Stimulated activated naive CD4-positive, alpha-beta T cell treated with Interleukin-2 at 50 U/mL for 16 hours (primary cell): ENCODE measurements around the gene AKAP6.

Experiments
- DNase-seq: peaks from one replicate; lab custom pipeline; 2025; lab: John Stamatoyannopoulos, UW

Gene AKAP6, protein sequence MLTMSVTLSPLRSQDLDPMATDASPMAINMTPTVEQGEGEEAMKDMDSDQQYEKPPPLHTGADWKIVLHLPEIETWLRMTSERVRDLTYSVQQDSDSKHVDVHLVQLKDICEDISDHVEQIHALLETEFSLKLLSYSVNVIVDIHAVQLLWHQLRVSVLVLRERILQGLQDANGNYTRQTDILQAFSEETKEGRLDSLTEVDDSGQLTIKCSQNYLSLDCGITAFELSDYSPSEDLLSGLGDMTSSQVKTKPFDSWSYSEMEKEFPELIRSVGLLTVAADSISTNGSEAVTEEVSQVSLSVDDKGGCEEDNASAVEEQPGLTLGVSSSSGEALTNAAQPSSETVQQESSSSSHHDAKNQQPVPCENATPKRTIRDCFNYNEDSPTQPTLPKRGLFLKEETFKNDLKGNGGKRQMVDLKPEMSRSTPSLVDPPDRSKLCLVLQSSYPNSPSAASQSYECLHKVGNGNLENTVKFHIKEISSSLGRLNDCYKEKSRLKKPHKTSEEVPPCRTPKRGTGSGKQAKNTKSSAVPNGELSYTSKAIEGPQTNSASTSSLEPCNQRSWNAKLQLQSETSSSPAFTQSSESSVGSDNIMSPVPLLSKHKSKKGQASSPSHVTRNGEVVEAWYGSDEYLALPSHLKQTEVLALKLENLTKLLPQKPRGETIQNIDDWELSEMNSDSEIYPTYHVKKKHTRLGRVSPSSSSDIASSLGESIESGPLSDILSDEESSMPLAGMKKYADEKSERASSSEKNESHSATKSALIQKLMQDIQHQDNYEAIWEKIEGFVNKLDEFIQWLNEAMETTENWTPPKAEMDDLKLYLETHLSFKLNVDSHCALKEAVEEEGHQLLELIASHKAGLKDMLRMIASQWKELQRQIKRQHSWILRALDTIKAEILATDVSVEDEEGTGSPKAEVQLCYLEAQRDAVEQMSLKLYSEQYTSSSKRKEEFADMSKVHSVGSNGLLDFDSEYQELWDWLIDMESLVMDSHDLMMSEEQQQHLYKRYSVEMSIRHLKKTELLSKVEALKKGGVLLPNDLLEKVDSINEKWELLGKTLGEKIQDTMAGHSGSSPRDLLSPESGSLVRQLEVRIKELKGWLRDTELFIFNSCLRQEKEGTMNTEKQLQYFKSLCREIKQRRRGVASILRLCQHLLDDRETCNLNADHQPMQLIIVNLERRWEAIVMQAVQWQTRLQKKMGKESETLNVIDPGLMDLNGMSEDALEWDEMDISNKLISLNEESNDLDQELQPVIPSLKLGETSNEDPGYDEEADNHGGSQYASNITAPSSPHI (N-terminal part only)

DNA sequence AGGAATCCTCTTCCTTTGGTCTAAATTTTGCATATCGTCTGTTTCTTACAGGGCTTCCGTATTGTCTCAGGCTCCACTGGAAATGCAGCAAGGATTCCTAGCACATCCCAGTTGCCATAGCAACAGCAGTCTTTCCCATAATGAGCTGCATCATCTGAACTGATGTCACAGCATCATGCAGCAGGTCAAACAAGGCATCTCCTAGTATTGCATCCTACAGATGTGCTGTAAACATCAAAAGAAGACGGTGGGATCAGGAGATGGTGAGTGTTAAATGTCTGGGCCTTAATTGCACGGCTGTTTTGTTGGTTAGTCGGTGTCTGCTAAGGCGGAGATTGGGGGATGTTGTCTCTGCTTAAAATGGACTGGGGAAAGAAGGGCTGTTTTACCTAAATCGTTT, at the start of gene AKAP6:
Gene AKAP6, plus strand, starts transcription at position 153 of the 400 bp plus-strand sequence. CDS start 104,196 bp downstream, outside the sequence.
- DNase-seq = no peak

DNA sequence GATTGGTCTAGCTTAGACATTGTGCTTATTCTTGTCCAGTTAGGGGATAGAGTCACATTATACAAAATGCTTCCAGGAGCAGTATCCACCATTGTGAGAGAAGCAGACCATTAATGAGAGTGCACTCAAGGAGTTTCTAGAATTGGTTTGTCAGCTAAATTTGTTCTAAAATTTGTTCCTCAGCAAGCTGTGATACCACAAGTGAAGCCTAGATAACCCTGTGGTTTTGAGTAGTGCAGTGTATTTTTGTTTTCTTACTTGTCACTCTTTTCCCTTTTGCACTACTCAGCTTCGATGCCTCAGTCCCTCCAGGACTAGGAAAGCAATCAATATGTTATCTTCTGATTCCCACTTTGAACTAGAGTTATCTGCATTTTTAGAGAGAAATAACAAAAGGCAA, 42.5 kb upstream of the AKAP6 start:
- DNase-seq = no peak

DNA sequence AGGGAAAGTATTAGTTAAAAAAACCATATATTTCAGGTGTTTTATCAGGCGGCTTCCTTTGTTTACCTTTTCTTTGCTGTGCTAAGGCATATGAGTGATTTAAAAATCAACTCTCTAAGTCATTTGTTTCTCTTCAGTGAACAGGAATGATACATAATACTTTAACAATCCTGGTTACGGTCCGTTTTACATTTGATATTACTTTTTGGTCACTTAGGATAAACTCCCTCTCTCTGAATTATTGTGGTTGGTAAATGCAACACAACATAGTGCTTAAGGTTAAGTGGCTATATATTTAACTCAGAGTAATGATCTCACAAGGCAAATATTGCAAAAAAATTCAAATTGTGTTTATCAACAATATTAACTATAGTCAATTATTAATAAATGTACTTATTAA, 32.7 kb upstream of the AKAP6 start:
- no peak for DNase-seq

DNA sequence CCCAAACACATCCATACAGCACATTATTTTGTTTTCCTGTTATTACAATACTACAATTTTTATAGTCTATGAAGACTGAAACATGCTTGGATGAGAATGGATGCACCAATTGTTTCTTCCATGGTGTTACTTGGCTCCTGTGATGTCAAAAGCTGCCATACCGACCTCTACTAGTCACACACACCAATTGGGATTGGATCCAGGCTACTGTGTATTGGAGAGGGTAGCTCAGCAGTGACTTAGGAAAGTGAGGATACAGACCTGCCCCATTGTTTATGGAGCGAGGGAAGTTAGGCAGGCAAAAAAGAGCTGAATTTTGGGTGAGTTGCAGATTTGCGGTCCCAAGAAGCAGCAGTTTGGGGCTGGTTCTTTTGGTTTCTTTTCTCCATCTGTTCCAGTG, 30.8 kb upstream of the AKAP6 start:
- no peak for DNase-seq

DNA sequence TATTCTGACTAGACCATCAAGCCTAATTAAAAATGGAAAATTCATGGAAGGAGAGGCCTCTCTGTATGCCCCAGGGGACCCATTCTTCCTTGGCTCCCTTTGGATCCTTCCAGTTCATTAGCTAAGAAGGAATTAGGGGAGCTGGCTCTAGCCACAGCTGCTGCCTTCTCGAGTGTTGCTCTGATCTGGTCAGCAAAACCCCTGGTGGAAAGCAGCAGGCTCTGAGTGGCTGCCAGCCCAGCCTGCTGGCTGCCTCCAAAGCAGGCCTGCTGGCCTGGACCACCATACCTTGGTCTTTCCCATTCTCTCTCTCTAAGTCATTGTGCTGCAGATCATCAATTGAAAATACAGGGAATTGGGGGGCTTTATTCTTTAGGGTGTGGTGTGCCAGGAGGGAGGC, 29.0 kb upstream of the AKAP6 start:
- no peak for DNase-seq

DNA sequence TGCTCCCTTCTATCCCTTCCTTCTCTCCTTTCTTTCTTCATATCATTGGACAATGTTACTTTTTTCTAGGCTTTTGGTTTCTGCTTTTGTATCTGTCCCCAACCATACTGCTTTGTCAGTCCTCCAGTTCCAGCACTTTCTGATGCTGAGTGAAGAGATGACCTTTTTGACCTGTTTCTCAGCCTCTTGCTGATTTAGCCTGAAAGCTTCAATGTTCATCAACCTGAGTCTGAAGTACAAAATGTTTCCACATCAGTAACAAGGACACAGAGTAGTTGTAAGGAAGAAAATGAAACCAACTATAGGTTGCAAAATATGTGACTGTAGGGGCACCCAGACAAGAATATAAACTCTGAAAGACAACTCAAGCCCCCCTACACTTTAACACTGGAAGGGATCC, 25.2 kb upstream of the AKAP6 start:
- DNase-seq = no peak

DNA sequence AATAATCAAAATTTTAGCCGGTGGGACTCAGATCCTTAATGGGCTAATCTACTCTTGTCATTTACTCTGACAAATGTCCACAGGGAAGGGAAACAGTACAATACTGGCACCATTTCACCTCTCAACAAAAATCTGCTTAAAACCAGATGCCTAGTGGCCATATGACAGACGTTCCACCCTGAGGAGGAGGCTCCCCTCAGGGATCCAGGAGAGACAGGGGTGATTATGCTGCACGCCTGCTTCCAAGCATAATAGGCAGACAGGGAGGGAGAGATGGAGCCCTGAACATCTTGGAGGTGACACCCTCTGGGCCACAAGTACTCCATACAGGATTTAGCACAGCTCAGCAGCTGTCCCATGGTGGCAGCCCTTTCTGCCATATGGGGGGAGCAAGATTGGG, 24.8 kb upstream of the AKAP6 start:
- no peak for DNase-seq

DNA sequence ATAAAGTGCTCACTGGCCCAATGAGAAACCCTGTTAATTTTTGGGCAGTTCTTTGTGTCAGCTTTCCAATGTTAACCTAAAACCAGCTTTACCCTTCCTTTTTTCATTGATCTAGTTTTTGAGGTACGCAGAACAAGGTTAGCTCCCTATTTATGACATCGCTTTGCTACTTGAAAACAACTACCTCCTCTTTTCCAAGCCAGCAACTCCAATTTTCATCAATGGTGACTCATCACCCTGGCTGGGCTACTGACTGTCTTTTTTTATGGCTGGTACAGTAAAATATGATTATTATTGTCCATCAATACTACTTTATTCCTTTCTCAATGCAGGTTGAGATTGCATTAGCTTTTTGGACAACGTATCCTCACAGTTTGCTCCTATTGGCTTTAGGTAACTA, 22.5 kb upstream of the AKAP6 start:
- DNase-seq = no peak

DNA sequence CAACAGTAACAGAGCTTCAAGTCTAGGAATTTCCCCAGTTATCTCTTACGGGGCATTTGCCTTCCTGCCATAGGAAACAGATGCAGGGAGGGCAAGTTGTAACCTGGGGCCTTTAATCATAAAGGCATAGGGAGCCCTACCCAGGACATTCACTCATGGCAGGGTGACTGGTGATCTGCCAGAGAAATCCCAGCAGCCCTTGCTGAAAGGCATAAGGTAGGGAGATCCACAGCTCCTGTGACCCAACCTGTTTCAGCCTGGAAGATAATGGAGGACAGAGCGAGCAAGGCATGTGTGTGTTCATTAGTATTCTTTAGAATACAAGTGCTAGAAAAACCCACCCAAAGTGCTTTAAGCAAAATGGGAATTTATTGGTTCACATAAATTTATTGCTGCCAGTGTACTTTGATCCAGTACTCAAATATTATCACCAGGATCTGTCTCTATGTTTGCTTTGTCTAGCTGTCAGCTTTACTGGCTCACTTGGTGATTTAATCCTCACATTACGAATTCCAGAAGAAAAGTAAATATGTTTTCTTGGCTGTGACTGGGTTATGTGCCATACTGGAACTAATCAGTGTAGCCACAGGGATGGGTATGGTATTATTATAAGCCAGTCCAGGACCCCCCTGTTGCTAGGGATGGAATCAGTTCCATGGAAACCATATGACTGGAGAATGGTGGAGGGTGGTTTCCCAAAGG, 21.1 kb upstream of the AKAP6 start:
- DNase-seq = no peak

DNA sequence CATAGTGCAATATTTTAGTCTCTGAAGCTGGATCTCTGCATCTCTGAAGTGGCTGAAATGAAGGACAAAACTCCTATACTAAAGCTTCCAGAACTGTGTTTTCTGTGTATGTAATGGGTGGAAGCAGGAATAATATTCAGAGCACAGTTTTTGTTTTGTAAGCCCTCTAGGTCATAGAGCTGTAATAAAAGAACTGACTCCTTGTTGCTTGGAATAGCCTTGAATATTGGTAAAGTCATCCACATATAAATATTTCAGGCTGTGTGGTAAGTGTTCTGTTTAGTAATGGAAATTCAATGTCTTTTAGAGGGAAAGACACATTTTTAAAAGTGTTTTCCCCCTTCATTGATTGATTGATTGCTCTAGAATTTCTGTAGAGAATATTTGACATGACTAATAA, 18.2 kb upstream of the AKAP6 start:
- DNase-seq = no peak

DNA sequence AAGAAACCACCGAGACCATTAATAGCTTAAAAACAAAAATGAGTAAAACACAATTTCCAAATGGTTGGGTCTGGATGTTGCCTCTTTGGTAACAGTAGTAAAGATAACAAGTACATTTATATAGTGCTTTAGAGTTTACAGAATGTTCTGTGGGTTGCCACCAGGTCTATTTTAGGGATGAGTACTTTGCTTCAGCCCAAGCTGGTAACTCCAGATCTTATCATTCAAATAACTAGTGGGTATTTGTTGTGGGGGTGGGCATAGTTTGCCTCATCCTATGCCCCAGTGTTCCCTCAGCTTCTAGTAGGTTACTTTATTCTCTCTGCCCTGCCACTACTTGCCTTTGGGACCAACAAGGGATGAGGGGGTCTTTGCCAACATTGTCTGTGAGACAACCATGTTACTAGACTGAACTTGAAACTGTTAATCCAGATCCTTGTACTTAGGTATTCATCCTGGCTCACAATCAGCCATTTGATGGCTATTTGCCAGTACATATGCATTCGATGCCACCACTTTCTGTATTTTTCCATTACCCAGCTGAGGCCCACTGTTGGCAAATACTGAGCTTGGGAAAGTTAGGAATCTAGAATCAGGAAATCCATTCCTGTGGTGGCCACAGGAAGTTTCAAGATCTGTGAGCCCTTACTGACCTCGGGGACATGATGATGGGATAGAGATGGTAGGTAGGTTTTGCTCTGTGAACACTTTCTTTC, 17.6 kb upstream of the AKAP6 start:
- DNase-seq = no peak

DNA sequence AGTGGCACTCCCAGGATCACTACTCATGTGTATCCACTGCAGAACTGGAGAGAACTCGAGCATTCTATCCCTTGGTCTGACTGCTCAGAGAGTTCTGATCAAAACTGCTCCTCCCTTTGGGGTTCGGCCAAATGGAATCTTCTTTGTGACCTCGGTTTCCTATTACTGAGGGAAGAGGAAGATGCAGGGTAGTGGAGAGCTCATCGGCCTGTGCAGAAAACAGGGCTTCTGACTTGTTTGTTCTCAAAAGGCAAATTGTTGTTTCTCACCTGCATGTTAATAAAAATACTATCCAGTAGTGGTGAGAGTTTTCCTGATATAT, 17.1 kb upstream of the AKAP6 start:
- DNase-seq = no peak

DNA sequence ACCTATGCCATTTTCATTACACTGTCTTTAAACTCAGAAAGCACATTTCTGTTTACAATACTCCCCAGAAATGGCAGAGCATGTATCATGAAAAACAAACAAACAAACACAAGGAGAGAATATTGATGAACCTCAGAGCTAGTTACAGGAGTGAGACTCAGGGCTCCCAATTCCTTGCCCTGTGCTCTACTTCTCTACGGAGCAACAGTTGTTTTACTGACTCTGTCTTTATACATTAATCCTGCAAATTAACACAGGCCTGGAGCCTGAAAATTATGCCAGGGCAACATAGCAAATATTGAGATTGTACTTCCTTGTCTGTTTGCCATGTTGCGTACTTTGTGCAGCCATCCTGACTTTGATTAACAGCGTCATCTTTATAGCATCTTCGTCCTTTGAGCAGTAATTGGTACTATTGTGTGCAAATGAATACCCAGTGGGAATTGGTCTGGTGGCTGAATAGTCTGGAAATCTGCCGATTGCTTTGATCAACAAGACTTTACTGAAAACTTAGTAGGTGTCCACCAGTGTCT, 15.2 kb upstream of the AKAP6 start:
- no peak for DNase-seq

DNA sequence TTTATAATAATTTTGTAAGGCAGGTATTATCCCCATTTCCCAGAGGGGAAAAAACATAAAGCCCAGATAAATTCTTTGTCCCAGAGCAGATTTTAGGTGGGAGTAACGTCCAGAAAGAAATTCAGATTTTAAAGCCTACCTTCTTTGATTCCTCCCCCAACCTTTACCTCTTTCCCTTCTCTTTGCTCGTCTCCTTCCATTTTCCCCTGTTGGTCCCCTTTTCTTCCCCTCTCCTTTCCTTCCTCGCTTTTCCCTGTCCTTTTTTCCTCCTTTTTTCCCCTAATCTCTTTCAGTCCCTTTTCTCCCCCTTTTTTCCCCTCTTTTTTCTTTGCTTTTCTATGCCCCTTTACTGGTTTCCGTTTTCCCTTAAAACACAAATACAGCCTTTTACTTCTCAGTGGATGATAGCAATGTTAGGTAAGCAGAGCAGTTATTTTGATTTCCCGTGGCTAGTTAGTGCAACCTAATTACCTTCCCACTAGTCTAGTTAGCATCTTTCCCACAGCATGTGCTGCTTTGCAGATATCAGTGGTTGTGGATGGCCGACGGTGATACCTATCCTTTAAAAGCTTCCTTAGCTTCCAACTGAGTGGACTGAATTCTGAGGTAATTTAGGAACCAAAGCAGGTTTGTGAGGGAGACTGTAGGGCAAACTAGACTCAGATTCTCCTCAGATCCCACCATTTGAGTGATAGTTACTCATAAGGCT, 10.9 kb upstream of the AKAP6 start:
- no peak for DNase-seq

DNA sequence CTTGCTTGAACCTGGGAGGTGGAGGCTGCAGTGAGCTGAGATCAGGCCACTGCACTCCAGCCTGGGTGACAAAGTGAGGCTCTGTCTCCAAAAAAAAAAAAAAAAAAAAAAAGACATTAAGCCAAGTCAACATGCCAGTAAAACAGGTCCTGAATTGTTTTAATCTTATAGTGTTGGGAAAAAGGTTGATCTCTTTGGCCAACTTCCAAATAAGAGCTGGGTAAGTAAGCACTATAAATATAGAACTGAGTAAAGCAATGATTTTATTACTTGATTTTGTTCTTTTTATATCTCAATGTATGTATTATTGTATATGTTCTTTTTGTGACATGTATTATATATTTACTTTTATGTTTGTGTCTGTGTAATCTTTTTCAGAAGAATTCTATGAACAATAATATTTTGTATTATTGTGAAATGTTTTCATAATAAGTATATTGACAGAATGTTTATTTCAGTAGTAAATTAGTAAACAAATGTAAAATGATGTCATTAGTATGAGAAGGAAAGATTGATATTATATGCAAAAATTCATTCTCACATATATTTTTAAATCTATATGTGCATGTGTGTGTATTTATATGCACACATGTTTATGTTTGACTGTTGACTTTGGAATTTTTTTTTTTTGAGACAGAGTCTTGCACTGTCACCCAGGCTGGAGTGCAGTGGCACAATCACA, 9.6 kb upstream of the AKAP6 start:
- no peak for DNase-seq

DNA sequence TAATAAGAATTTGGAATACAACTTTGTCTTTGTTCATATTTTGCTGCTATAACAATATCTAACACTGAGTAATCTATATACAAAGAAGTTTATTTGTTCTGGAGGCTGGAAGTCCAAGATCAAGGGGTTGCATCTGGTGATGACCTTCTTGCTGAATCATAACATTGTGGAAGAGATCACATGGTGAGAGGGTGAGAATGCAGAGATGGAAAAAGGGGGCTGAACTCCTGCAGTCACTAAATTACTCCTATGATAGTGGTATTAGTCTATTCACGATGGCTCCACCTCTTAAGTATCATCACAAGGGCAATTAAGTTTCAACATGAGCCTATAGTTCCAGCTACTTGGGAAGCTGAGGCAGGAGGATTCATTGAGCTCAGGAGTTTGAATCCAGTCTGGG, 4.5 kb upstream of the AKAP6 start:
- no peak for DNase-seq

DNA sequence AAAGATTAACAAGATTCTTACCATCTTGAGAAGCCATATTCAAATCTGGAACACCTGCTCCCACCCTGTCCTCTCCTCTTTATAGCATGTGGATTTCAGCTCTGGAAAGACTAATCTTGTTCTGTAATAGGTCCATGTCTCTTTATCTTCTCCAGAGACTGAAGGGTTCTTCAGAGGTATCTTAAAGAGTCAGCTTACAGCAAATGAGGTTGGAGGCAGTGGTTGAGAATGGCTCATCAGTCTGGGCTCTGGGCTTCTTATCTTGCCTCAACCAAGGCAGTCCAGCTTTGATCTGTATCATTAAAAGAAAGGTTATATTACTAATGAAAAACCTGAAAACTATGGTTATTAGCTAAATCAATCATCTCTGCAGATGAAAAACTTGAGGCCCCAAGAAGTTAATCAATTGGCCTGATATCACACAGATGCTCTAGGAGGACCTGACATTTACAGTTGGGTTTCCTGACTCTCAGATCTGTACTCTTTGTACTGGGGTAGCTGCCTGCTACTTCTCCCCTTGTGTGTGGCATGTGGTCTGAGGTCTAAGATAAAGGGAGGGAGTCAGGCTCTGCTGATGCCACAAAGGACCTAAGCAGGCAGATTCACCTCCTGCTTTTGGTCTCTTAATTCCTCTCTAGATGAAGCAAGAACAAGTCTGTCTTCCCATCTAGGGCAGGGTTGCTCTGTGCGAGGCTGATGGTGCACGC, 1.7 kb upstream of the AKAP6 start:
- DNase-seq = no peak

DNA sequence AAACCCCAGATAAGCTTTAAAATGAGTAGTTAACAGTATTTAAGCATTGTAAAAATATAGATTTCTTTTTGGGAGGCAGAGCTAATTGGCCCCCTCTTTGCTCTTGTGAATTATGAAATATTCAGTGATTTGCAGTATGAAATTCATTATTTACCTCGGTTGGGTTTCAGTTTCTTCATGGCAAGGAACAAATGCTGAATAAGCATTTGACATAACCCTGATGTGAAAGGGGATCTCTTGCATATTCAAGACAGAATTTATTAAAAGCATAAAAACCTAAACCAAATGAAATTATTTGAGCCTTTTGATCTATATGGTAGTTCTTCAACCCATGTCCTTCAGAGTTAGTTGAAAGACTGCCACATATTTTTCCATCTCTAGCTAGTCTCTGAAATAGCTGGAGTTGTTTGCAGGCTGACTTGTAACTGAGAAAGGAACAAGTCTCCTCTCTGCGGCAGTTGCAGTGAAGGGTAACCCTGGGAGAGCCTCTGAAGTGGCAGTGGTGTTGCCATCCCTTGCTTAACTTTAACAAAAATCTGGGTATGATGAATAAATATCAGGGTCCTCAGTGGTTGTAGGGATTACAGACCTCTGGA, 690 bp downstream of the AKAP6 start:
- no peak for DNase-seq
